ENCODE measurements around the gene NDUFA11. TPM values are rescaled to one million over a fixed set of nuclear protein-coding genes. Genes with fewer than 3 reads are reported as not detected.

The NDUFA11 gene
- total and polyA plus RNA-seq, 2 of the 13 experiments (the other 11 are each of a cell fraction or from before 2014, with no cell fraction given): 286 to 378 TPM

- TF ChIP-seq HIC2 (CRISPR knock-in tag; IDR thresholded peaks at IDR 0.05; ENCODE audit: low read depth): no peak
- no peak; the same call in 1 of the 2 replicates for TF ChIP-seq ZFP36L1 (CRISPR knock-in tag; IDR thresholded peaks at IDR 0.05)
- 0 out of 2 replicates have a peak, but pooled peaks have one; percentile 13 for TF ChIP-seq ZNF337 (CRISPR knock-in tag; IDR thresholded peaks at IDR 0.05; ENCODE audit: borderline replicate concordance, low read depth)
- peak; percentile 90 for TF ChIP-seq CEBPB (IDR thresholded peaks at IDR 0.05; ENCODE audit: borderline replicate concordance, low read depth, low read length)
- TF ChIP-seq RFXANK (CRISPR knock-in tag; IDR thresholded peaks at IDR 0.05): no peak
- TF ChIP-seq PREB (CRISPR knock-in tag; IDR thresholded peaks at IDR 0.05): no peak
- no peak for TF ChIP-seq E2F1 (CRISPR knock-in tag; IDR thresholded peaks at IDR 0.05)
- TF ChIP-seq KDM3A (CRISPR knock-in tag; IDR thresholded peaks at IDR 0.05; ENCODE audit: low read depth): peak; percentile 36; the same call in 1 of the 2 replicates
- TF ChIP-seq ZNF614 (CRISPR knock-in tag; IDR thresholded peaks at IDR 0.05; ENCODE audit: borderline replicate concordance): peak; percentile 80; the same call in 1 of the 2 replicates
- TF ChIP-seq ZNF24 (IDR thresholded peaks at IDR 0.05): no peak
- peak; percentile 50; the same call in 1 of the 2 replicates for TF ChIP-seq HIVEP1 (CRISPR knock-in tag; IDR thresholded peaks at IDR 0.05)
- TF ChIP-seq ZNF512 (CRISPR knock-in tag; IDR thresholded peaks at IDR 0.05): no peak
- no peak for TF ChIP-seq TCF7L2 (IDR thresholded peaks at IDR 0.05; ENCODE audit: low read depth, low read length)
- 0 out of 4 replicates have a peak, but pooled peaks of 1 of the 2 experiments have one; percentile 14 for TF ChIP-seq NR2F1 (CRISPR knock-in tag; IDR thresholded peaks at IDR 0.05)
- TF ChIP-seq THRA (CRISPR knock-in tag; IDR thresholded peaks at IDR 0.05; ENCODE audit: borderline replicate concordance): peak; percentile 37; the same call in 1 of the 2 replicates
- TF ChIP-seq SRSF4 (IDR thresholded peaks at IDR 0.05; ENCODE audit: low read depth, low read length, poor library complexity, severe bottlenecking): no peak
- TF ChIP-seq ZMAT3 (CRISPR knock-in tag; conservative IDR thresholded peaks at IDR 0.05): 0 out of 2 replicates have a peak, but pooled peaks have one; percentile 23
- TF ChIP-seq ZNF274 (CRISPR knock-in tag; IDR thresholded peaks at IDR 0.05): 0 out of 2 replicates have a peak, but pooled peaks have one; percentile 22
- no peak for TF ChIP-seq PHF5A (CRISPR knock-in tag; IDR thresholded peaks at IDR 0.05; ENCODE audit: low read depth, unreplicated experiment)
- no peak for TF ChIP-seq ZNF3 (CRISPR knock-in tag; IDR thresholded peaks at IDR 0.05)
- no peak for TF ChIP-seq SP2 (CRISPR knock-in tag; IDR thresholded peaks at IDR 0.05)
- no peak for TF ChIP-seq ZFP36L2 (CRISPR knock-in tag; IDR thresholded peaks at IDR 0.05)
- no peak for TF ChIP-seq NCOA1 (CRISPR knock-in tag; IDR thresholded peaks at IDR 0.05)
- TF ChIP-seq NCOA5 (CRISPR knock-in tag; IDR thresholded peaks at IDR 0.05): no peak
These were observed 5.3 kb upstream of the NDUFA11 start (continued) for GRCh38 chr19:5908773-5909442.
